MCF 10A (cell line): ENCODE measurements around the gene HMOX2. TPM values are rescaled to one million over a fixed set of nuclear protein-coding genes. Genes with fewer than 3 reads are reported as not detected.

Source experiments
- BruUV-seq: library from RNA; stranded (reverse); fragments of 400-500 nt; replicated peaks from 2 replicates; lab custom pipeline; 2021; lab: Mats Ljungman, UMichigan
- CTCF ChIA-PET: fragments of 300-600 bp; sonication (Branson Sonifier 250); formaldehyde crosslinking; extraction: SDS; loops from one replicate; lab custom pipeline; 2021; ENCODE audit warnings: antibody characterized with exemption, inconsistent platforms; lab: Yijun Ruan, JAX
- POLR2A ChIA-PET: fragments of 300-600, 350-650 bp; sonication (Branson Sonifier 250); formaldehyde crosslinking; extraction: SDS; loops from one replicate; lab custom pipeline; 2020; ENCODE audit warnings: antibody characterized with exemption, inconsistent platforms; lab: Yijun Ruan, JAX
- DNase-seq: peaks from one replicate; pipeline ENCODE4 v3.0.0-alpha.2; 2018; ENCODE audit not compliant: unreplicated experiment
- H3K27ac Mint-ChIP-seq: one replicate; pipeline ENCODE4 v1.8.0; 2022; ENCODE audit warnings: mild to moderate bottlenecking, low read depth, mixed read lengths; ENCODE audit not compliant: unreplicated experiment
- H3K27me3 Mint-ChIP-seq: one replicate; pipeline ENCODE4 v1.8.0; 2022; ENCODE audit warnings: mixed read lengths; ENCODE audit not compliant: insufficient read depth, unreplicated experiment
- H3K36me3 Mint-ChIP-seq: one replicate; pipeline ENCODE4 v1.8.0; 2022; ENCODE audit warnings: mild to moderate bottlenecking, moderate library complexity, mixed read lengths; ENCODE audit not compliant: insufficient read depth, unreplicated experiment
- H3K4me1 Mint-ChIP-seq: one replicate; pipeline ENCODE4 v1.8.0; 2022; ENCODE audit warnings: mixed read lengths; ENCODE audit not compliant: insufficient read depth, unreplicated experiment
- H3K4me3 Mint-ChIP-seq: one replicate; pipeline ENCODE4 v1.8.0; 2022; ENCODE audit warnings: mild to moderate bottlenecking, moderate library complexity, mixed read lengths; ENCODE audit not compliant: unreplicated experiment
- H3K9me3 Mint-ChIP-seq: one replicate; pipeline ENCODE4 v1.8.0; 2022; ENCODE audit warnings: mixed read lengths; ENCODE audit not compliant: unreplicated experiment
- intact Hi-C: fragments of 100-400 bp; cut with micrococcal nuclease; formaldehyde crosslinking; loops from 2 replicates; pipeline ENCODE4 v1.14.1; 2022
- total RNA-seq: library from RNA; stranded (reverse); gene quantifications from 2 replicates; pipeline ENCODE4 v1.2.3, GENCODE V29; 2022
- TF ChIP-seq, protein P1 (sequence below): fragments of 200-600 bp; IDR thresholded peaks from one replicate; pipeline ENCODE4 v1.8.0; 2022; ENCODE audit warnings: antibody characterized with exemption, mild to moderate bottlenecking; ENCODE audit not compliant: unreplicated experiment

HMOX2 gene
- total RNA-seq, 1 experiment from 2014 or later = 65.6 TPM

GRCh38 chr16:4537376-4538343, 61.5 kb downstream of the HMOX2 start:
- Mint-ChIP-seq H3K27ac (no peak overlapping the region), H3K36me3 (peaks cover 6% of the 10 kb centered on the region), H3K4me1 (no peaks in the 10 kb centered on the region), H3K27me3 (no peaks in the 10 kb centered on the region), H3K4me3 (peak overlapping the region; percentile 65), H3K9me3 (peaks cover 8% of the 10 kb centered on the region)
- DNase-seq = no peak
- ChIA-PET CTCF (interaction anchor here (0.6 to 3.2 kb wide), 2 partner anchors 11 to 86 kb away, joined by 3 to 23 read pairs; no protein-coding TSS in a partner anchor), POLR2A (no interaction called here)
- intact Hi-C loops = no loop called here
- BruUV-seq = no TSS peak
- TF ChIP-seq, protein P1, sequence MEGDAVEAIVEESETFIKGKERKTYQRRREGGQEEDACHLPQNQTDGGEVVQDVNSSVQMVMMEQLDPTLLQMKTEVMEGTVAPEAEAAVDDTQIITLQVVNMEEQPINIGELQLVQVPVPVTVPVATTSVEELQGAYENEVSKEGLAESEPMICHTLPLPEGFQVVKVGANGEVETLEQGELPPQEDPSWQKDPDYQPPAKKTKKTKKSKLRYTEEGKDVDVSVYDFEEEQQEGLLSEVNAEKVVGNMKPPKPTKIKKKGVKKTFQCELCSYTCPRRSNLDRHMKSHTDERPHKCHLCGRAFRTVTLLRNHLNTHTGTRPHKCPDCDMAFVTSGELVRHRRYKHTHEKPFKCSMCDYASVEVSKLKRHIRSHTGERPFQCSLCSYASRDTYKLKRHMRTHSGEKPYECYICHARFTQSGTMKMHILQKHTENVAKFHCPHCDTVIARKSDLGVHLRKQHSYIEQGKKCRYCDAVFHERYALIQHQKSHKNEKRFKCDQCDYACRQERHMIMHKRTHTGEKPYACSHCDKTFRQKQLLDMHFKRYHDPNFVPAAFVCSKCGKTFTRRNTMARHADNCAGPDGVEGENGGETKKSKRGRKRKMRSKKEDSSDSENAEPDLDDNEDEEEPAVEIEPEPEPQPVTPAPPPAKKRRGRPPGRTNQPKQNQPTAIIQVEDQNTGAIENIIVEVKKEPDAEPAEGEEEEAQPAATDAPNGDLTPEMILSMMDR = no peak

GRCh38 chr16:4538350-4539235, 62.4 kb downstream of the HMOX2 start, which contains the start of gene CDIP1:
Gene CDIP1, minus strand, starts transcription at chr16:4538773. Its CDS starts 24,643 bp downstream, at chr16:4514130.
- H3K4me3 Mint-ChIP-seq = peak within 1 kb of the TSS; percentile 65
- DNase-seq = peak; percentile 85
- no peaks in the 10 kb centered on the region for H3K4me1 Mint-ChIP-seq
- intact Hi-C loops = no loop called here
- peak within 1 kb of the TSS; percentile 49 for H3K27ac Mint-ChIP-seq
- no TSS peak for BruUV-seq
- ChIA-PET CTCF (interaction anchor here (0.6 to 2.0 kb wide), 3 partner anchors 10 to 31 kb away, joined by 3 to 10 read pairs (median 4); no protein-coding TSS in a partner anchor), POLR2A (interaction anchor here (0.6 to 1.8 kb wide), 4 partner anchors 10 to 78 kb away, joined by 3 to 6 read pairs (median 3); partner anchors contain the start of gene HMOX2)
- H3K9me3 Mint-ChIP-seq = peaks cover 8% of the 10 kb centered on the region
- TF ChIP-seq, protein P1 = no peak
- peaks cover 6% of the 10 kb centered on the region for H3K36me3 Mint-ChIP-seq
- H3K27me3 Mint-ChIP-seq = no peaks in the 10 kb centered on the region

GRCh38 chr16:4539716-4540284, 63.6 kb downstream of the HMOX2 start:
- Mint-ChIP-seq H3K4me1 (no peaks in the 10 kb centered on the region), H3K4me3 (no peak overlapping the region), H3K27ac (no peak overlapping the region), H3K27me3 (no peaks in the 10 kb centered on the region), H3K36me3 (no peaks in the 10 kb centered on the region), H3K9me3 (peaks cover 8% of the 10 kb centered on the region)
- POLR2A ChIA-PET = interaction anchor here (0.7 to 1.8 kb wide), 3 partner anchors 9 to 216 kb away, joined by 3 to 6 read pairs (median 4); no protein-coding TSS in a partner anchor
- BruUV-seq = no TSS peak
- CTCF ChIA-PET = interaction anchor here (0.6 to 2.0 kb wide), 5 partner anchors 8 to 494 kb away, joined by 3 to 10 read pairs (median 4); no protein-coding TSS in a partner anchor
- intact Hi-C loops = no loop called here
- no peak for DNase-seq
- TF ChIP-seq, protein P1 = no peak
